ENCODE results near the gene SLC35A5. TPM values are rescaled to one million over a fixed set of nuclear protein-coding genes. Genes with fewer than 3 reads are reported as not detected.
A peak's percentile ranks its signal among the peaks of the same experiment; 100 is the strongest.

SLC35A5 gene
- 30.5 and 36.5 TPM in 2 replicates for total RNA-seq (2021; fragmentation: NEBNext Ultra II Directional; extraction: Animal tissue kit (Norgen Biotek cat#: 25700))
- polyA plus RNA-seq (2011; rRNA removed), result 21.8 and 38.6 TPM in 2 replicates
- 29.0 TPM for polyA plus RNA-seq (2011; cell fraction: cytosol; rRNA removed)
- 8.3 TPM for polyA plus RNA-seq (2011; cell fraction: nucleus; rRNA removed)
- polyA plus RNA-seq (2012, experiment 1 of 2), result 14.5 to 25.2 TPM (median 18.4 TPM) in 4 replicates
- 1.5 TPM for polyA plus RNA-seq (2012, experiment 2 of 2)
- 28.7 TPM for polyA plus RNA-seq (2013, experiment 1 of 2)
- 34.7 TPM for polyA plus RNA-seq (2013, experiment 2 of 2)
- 53.1 and 54.8 TPM in 2 replicates for polyA minus RNA-seq (2011; rRNA and poly(A)+ RNA removed)
- 24.4 TPM for polyA minus RNA-seq (2011; cell fraction: cytosol; rRNA and poly(A)+ RNA removed)
- polyA minus RNA-seq (2011; cell fraction: nucleus; rRNA and poly(A)+ RNA removed), result 26.4 TPM
- long read RNA-seq, experiment 1, full-length matches to known transcripts, result 5 of 24 reads
- long read RNA-seq, experiment 1, partial matches to known transcripts, result 5 of 24 reads
- long read RNA-seq, experiment 1, other reads (novel, unspliced or antisense), result 14 of 24 reads
- long read RNA-seq, experiment 2, full-length matches to known transcripts, result 11 of 16 reads
- long read RNA-seq, experiment 2, partial matches to known transcripts, result 5 of 16 reads
- long read RNA-seq, experiment 2, other reads (novel, unspliced or antisense), result 0 of 16 reads

GRCh38 chr3:112561734-112562529 is at the start of gene SLC35A5, which contains the start of gene ATG3:
SLC35A5 (plus strand) TSS chr3:112562045; CDS start chr3:112563404, 1,359 bp downstream.
ATG3 (minus strand) TSS chr3:112561962; CDS start chr3:112561528, 434 bp downstream.
- CTCF ChIA-PET (ENCODE audit: partially characterized antibody), result interaction anchor here (0.5 to 1.2 kb wide), 3 partner anchors 10 to 519 kb away, joined by 3 to 4 read pairs (median 3); no protein-coding TSS in a partner anchor
- POLR2A ChIA-PET (ENCODE audit: partially characterized antibody), result interaction anchor here (0.6 to 1.5 kb wide), 12 partner anchors 17 to 456 kb away, joined by 3 to 6 read pairs (median 3); partner anchors contain the start of gene GTPBP8
- H3K56ac ChIP-seq (replicated peaks; ENCODE audit: insufficient read length, low read depth, low read length), result peak within 1 kb of the TSS; percentile 37
- no peaks in the 10 kb centered on the region for H4K20me1 ChIP-seq (replicated peaks in 1 of 2; ENCODE audit: control insufficient read depth in 1 of 2, insufficient read depth in 2 of 2, low read length in 2 of 2)
- no peaks in the 10 kb centered on the region for H3K9me3 ChIP-seq (ENCODE audit: insufficient read depth in 2 of 2, low read depth in 1 of 2, low read length in 1 of 2)
- no peaks in the 10 kb centered on the region; a peak in 1 of 7 replicates for H3K4me1 ChIP-seq (replicated peaks in 1 of 4; ENCODE audit: control insufficient read depth in 3 of 4, insufficient read depth in 4 of 4, low read length in 3 of 4)
- H2BK15ac ChIP-seq (ENCODE audit: low read length), result peak within 1 kb of the TSS; percentile 82; the same call in 1 of the 2 replicates
- H4K5ac ChIP-seq (ENCODE audit: insufficient read length, low read depth, low read length), result peak within 1 kb of the TSS; percentile 84
- FAIRE-seq (peak; percentile 55), DNase-seq (ENCODE audit: low read depth in 1 of 2, low spot score in 2 of 2) (peak; percentile 93)
- no peak within 1 kb of the TSS for H2AK5ac ChIP-seq (ENCODE audit: low read depth, low read length)
- H3K27me3 ChIP-seq (replicated peaks in 1 of 4; ENCODE audit: control insufficient read depth in 3 of 4, extremely low read depth in 1 of 4, insufficient read depth in 3 of 4, low read length in 3 of 4), result no peaks in the 10 kb centered on the region
- H3K9ac ChIP-seq (replicated peaks in 1 of 4; ENCODE audit: extremely low read depth in 1 of 4, low read depth in 3 of 4, low read length in 3 of 4), result peak within 1 kb of the TSS; percentile 80 to 89 (median 86)
- H2BK120ac ChIP-seq (replicated peaks; ENCODE audit: low read depth, low read length), result peak within 1 kb of the TSS; percentile 10
- peak within 1 kb of the TSS; percentile 65; the same call in 1 of the 2 replicates for H2BK12ac ChIP-seq (ENCODE audit: low read depth, low read length)
- H3K4me2 ChIP-seq (ENCODE audit: insufficient read depth in 1 of 2, low read depth in 2 of 2, low read length in 2 of 2), result peak within 1 kb of the TSS; percentile 64 to 88
- H2BK5ac ChIP-seq (ENCODE audit: low read depth, low read length), result peak within 1 kb of the TSS; percentile 96
- peak within 1 kb of the TSS; percentile 54 for H4K91ac ChIP-seq (replicated peaks; ENCODE audit: insufficient read length, low read length)
- no peaks in the 10 kb centered on the region for H3K79me1 ChIP-seq (ENCODE audit: low read depth, low read length)
- H4K8ac ChIP-seq (ENCODE audit: extremely low read depth, insufficient read depth, low read length), result peak within 1 kb of the TSS; percentile 75; the same call in 1 of the 2 replicates
- peak within 1 kb of the TSS; percentile 95 for H3K18ac ChIP-seq (ENCODE audit: extremely low read depth, low read length)
- no peak within 1 kb of the TSS for H3K23ac ChIP-seq (ENCODE audit: insufficient read length)
- no peak within 1 kb of the TSS for H3K14ac ChIP-seq (ENCODE audit: insufficient read length)
- peak within 1 kb of the TSS; percentile 87 for H3K27ac ChIP-seq (ENCODE audit: low read depth, low read length)
- peaks cover 11% of the 10 kb centered on the region for H3K23me2 ChIP-seq (ENCODE audit: low read depth, low read length)
- H3K4ac ChIP-seq (replicated peaks; ENCODE audit: insufficient read length, low read depth, low read length), result peak within 1 kb of the TSS; percentile 41
- peaks cover 3 to 45% of the 10 kb centered on the region in 2 experiments; a peak in 3 of 4 replicates for H3K79me2 ChIP-seq (ENCODE audit: control insufficient read depth in 1 of 2, insufficient read depth in 2 of 2, low read length in 2 of 2)
- H3K36me3 ChIP-seq (ENCODE audit: control insufficient read depth in 2 of 4, insufficient read depth in 4 of 4, low read length in 3 of 4), result peaks cover 0 to 11% (median 0%) of the 10 kb centered on the region in 4 experiments; a peak in 3 of 8 replicates
- WGBS, 2 experiments (ENCODE audit: extremely low coverage in 1 of 2, insufficient coverage in 1 of 2, insufficient read length in 1 of 2, insufficient replicate concordance in 2 of 2, low coverage in 1 of 2, low lambda C conversion rate in 2 of 2, missing lambda C conversion rate in 1 of 2), result 2% methylated on average over 43 of the region's 58 CpGs; no CpG with 5 or more reads in 1 of the 2 experiments
- no peak within 1 kb of the TSS for H2BK20ac ChIP-seq (ENCODE audit: low read length)
- peak within 1 kb of the TSS; percentile 97 for H2AFZ ChIP-seq (ENCODE audit: low read length)
- H3K4me3 ChIP-seq (ENCODE audit: extremely low read depth in 1 of 4, insufficient read depth in 2 of 4, low read depth in 3 of 4, low read length in 4 of 4), result peak within 1 kb of the TSS; percentile 76 to 97 (median 78)
- TF ChIP-seq YY1 (IDR thresholded peaks at IDR 0.05; ENCODE audit: low read depth, low read length), result no peak
- TF ChIP-seq MAFK (IDR thresholded peaks at IDR 0.05; ENCODE audit: low read depth, low read length), result no peak
- TF ChIP-seq SP4 (IDR thresholded peaks at IDR 0.05; ENCODE audit: low read length), result peak; percentile 98
- TF ChIP-seq GTF2F1 (IDR thresholded peaks at IDR 0.05; ENCODE audit: borderline replicate concordance, low read depth, low read length), result no peak
- no peak for TF ChIP-seq CTBP2 (IDR thresholded peaks at IDR 0.05; ENCODE audit: borderline replicate concordance, insufficient read depth, insufficient read length, low read length)
- TF ChIP-seq EZH2 (IDR thresholded peaks at IDR 0.05; ENCODE audit: low read depth, low read length, severe bottlenecking), result no peak
- TF ChIP-seq CREB1 (IDR thresholded peaks at IDR 0.05), result peak; percentile 68
- no peak for TF ChIP-seq CBX8 (IDR thresholded peaks at IDR 0.05; ENCODE audit: borderline replicate concordance, low read depth, low read length)
